Liver (tissue), 9 donors: ENCODE measurements around the gene MTHFSD. TPM values are rescaled to one million over a fixed set of nuclear protein-coding genes. Genes with fewer than 3 reads are reported as not detected.

ENCODE experiments used
- DNase-seq: peaks from one replicate; pipeline ENCODE4 v3.0.0-alpha.2; 2017; ENCODE audit warnings: low spot score
- H3K27ac ChIP-seq, 2 donors: one replicate each; pipeline ENCODE4 v1.7.0; 2013; ENCODE audit warnings: inconsistent platforms in 2 of 2, low read length in 2 of 2, control low read depth in 1 of 2, low read depth in 1 of 2, mild to moderate bottlenecking in 1 of 2
- H3K27me3 ChIP-seq, 4 donors: one replicate each; pipeline versions ENCODE4 v1.6.1 to v1.7.0; 2013; ENCODE audit warnings: low read length in 3 of 4, inconsistent platforms in 1 of 4, mild to moderate bottlenecking in 1 of 4, moderate library complexity in 1 of 4; ENCODE audit not compliant: control insufficient read depth in 4 of 4, insufficient read depth in 4 of 4
- H3K36me3 ChIP-seq, 4 donors: one replicate each; pipeline versions ENCODE4 v1.6.1 to v1.7.0; 2013; ENCODE audit warnings: low read length in 3 of 4, mild to moderate bottlenecking in 3 of 4, low read depth in 1 of 4, moderate library complexity in 1 of 4; ENCODE audit not compliant: control insufficient read depth in 4 of 4, insufficient read depth in 3 of 4
- H3K4me1 ChIP-seq, 4 donors: one replicate each; pipeline versions ENCODE4 v1.6.1 to v1.7.0; 2013; ENCODE audit warnings: low read length in 3 of 4, mild to moderate bottlenecking in 3 of 4, moderate library complexity in 1 of 4; ENCODE audit not compliant: control insufficient read depth in 4 of 4, insufficient read depth in 4 of 4
- H3K4me3 ChIP-seq, 3 donors: one replicate each; pipeline versions ENCODE4 v1.6.1 to v1.7.0; 2013; ENCODE audit warnings: low read length in 3 of 3, control low read depth in 1 of 3, low read depth in 1 of 3, mild to moderate bottlenecking in 1 of 3
- H3K9ac ChIP-seq, 2 donors: one replicate each; pipeline ENCODE4 v1.7.0; 2013; ENCODE audit warnings: low read length in 2 of 2, mild to moderate bottlenecking in 2 of 2, moderate library complexity in 2 of 2, control low read depth in 1 of 2, low read depth in 1 of 2
- H3K9me3 ChIP-seq, 4 donors: one replicate each; pipeline versions ENCODE4 v1.6.1 to v1.7.0; 2013; ENCODE audit warnings: low read length in 3 of 4; ENCODE audit not compliant: control insufficient read depth in 4 of 4
- FOXA1 ChIP-seq: IDR thresholded peaks from 2 replicates; pipeline ENCODE4 v1.6.1; 2016; ENCODE audit warnings: antibody characterized with exemption
- FOXA2 ChIP-seq: IDR thresholded peaks from 2 replicates; pipeline ENCODE4 v1.6.1; 2016; ENCODE audit warnings: antibody characterized with exemption
- GABPA ChIP-seq, 2 donors: IDR thresholded peaks in 1 of 2; conservative IDR thresholded peaks in 1 of 2; 2 replicates each; pipeline ENCODE4 v1.6.1; 2016; ENCODE audit warnings: antibody characterized with exemption in 2 of 2, mild to moderate bottlenecking in 1 of 2, moderate library complexity in 1 of 2
- HNF4G ChIP-seq: IDR thresholded peaks from 2 replicates; pipeline ENCODE4 v1.6.1; 2016; ENCODE audit warnings: antibody characterized with exemption
- JUND ChIP-seq, 2 donors: IDR thresholded peaks; 2 replicates each; pipeline ENCODE4 v1.6.1; 2016; ENCODE audit warnings: antibody characterized with exemption in 2 of 2
- NR2F2 ChIP-seq: IDR thresholded peaks from 2 replicates; pipeline ENCODE4 v1.6.1; 2016; ENCODE audit warnings: antibody characterized with exemption
- RAD21 ChIP-seq, 2 donors: IDR thresholded peaks; 2 replicates each; pipeline ENCODE4 v1.6.1; 2016; ENCODE audit warnings: antibody characterized with exemption in 2 of 2, mild to moderate bottlenecking in 2 of 2
- RXRA ChIP-seq, 2 donors: IDR thresholded peaks; 2 replicates each; pipeline ENCODE4 v1.6.1; 2017 to 2018; ENCODE audit warnings: antibody characterized with exemption in 2 of 2, mild to moderate bottlenecking in 1 of 2
- YY1 ChIP-seq: IDR thresholded peaks from 2 replicates; pipeline ENCODE4 v1.6.1; 2016; ENCODE audit warnings: antibody characterized with exemption, mild to moderate bottlenecking
- WGBS: extraction: QIAGEN DNeasy Blood & Tissue Kit; methylation state at CpG from one replicate; pipeline ENCODE4 v1.1.7; 2013; 5-methylcytosine and 5-hydroxymethylcytosine counted together
- polyA plus RNA-seq, 2 donors: library from polyadenylated mRNA; stranded (reverse) in 1 of 2; unstranded in 1 of 2; fragments of 200-250 nt in 1 of 2; fragments of >200 nt in 1 of 2; fragmentation: Nextera tagmentation in 1 of 2; extraction: Ambion mirVana in 1 of 2; gene quantifications; one replicate each; pipeline versions ENCODE4 v1.2.1 to v1.2.3, GENCODE V29; 2013 to 2015
- total RNA-seq, 2 donors: library from RNA; depleted of rRNA; stranded (reverse); fragments of >200 nt; gene quantifications; one replicate each; pipeline ENCODE4 v1.2.3, GENCODE V29; 2014
- TF ChIP-seq, protein P1 (sequence below): fragments of 150-350 bp; IDR thresholded peaks from 2 replicates; pipeline ENCODE4 v1.5.1; 2017; ENCODE audit warnings: improper control_type of control experiment, low read depth, low read length; ENCODE audit not compliant: missing input control
- TF ChIP-seq, protein P2 (sequence below): IDR thresholded peaks from 2 replicates; pipeline ENCODE4 v1.6.1; 2016; ENCODE audit warnings: antibody characterized with exemption
- TF ChIP-seq, protein P3 (sequence below): IDR thresholded peaks from 2 replicates; pipeline ENCODE4 v1.6.1; 2016; ENCODE audit warnings: antibody characterized with exemption, mild to moderate bottlenecking
- donor health status: healthy.
- donor health status: healthy.
- donor health status: healthy.
- donor health status: healthy.
- donor health status: healthy.

The MTHFSD gene
- total and polyA plus RNA-seq, 4 donors: 4.6 to 8.1 (median 6.5) TPM

DNA sequence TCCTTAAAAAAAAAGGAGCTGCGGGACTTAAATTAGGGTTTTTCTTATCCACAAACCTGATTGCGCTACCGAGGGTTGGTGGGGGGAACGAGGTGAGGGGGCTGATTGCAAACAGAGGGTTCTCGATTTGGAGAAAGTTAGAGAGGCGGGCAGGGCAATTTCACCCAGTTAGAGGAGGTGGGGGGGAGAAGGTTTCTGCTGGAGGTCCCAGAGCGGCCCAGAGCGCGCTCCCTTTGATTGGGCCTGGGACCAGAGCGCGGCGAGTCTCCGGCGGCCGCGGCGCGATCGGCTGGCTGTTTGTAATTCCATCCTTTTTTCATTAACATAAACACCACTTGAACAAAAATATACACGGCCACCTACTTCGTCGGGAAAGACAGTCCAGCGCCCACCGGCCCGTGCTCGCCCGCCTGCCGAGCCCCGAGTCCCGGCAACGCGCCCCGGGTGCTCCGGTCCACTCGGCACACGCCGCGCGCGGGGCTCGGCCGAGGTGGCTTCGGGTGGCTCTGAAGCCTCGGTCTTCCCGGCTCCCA is 58.0 kb downstream of the MTHFSD start:
- H3K4me1 ChIP-seq: peaks cover 0 to 10% (median 2%) of the 10 kb centered on the region in 4 donors
- H3K27me3 ChIP-seq: peaks cover 10 to 37% (median 32%) of the 10 kb centered on the region in 4 donors
- H3K9ac ChIP-seq: no peak overlapping the region
- 6% methylated on average over 45 of the region's 45 CpGs for WGBS
- TF ChIP-seq GABPA (IDR thresholded peaks at IDR 0.05 in 1 of 2, conservative IDR thresholded peaks at IDR 0.05 in 1 of 2): no peak
- TF ChIP-seq RXRA (IDR thresholded peaks at IDR 0.05): no peak
- no peak for TF ChIP-seq HNF4G
- TF ChIP-seq, protein P1, sequence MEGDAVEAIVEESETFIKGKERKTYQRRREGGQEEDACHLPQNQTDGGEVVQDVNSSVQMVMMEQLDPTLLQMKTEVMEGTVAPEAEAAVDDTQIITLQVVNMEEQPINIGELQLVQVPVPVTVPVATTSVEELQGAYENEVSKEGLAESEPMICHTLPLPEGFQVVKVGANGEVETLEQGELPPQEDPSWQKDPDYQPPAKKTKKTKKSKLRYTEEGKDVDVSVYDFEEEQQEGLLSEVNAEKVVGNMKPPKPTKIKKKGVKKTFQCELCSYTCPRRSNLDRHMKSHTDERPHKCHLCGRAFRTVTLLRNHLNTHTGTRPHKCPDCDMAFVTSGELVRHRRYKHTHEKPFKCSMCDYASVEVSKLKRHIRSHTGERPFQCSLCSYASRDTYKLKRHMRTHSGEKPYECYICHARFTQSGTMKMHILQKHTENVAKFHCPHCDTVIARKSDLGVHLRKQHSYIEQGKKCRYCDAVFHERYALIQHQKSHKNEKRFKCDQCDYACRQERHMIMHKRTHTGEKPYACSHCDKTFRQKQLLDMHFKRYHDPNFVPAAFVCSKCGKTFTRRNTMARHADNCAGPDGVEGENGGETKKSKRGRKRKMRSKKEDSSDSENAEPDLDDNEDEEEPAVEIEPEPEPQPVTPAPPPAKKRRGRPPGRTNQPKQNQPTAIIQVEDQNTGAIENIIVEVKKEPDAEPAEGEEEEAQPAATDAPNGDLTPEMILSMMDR: no peak
- TF ChIP-seq, protein P2, sequence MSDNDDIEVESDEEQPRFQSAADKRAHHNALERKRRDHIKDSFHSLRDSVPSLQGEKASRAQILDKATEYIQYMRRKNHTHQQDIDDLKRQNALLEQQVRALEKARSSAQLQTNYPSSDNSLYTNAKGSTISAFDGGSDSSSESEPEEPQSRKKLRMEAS: no peak
- TF ChIP-seq YY1: no peak
- TF ChIP-seq JUND (IDR thresholded peaks at IDR 0.05): no peak
- TF ChIP-seq NR2F2: no peak
- TF ChIP-seq, protein P3, sequence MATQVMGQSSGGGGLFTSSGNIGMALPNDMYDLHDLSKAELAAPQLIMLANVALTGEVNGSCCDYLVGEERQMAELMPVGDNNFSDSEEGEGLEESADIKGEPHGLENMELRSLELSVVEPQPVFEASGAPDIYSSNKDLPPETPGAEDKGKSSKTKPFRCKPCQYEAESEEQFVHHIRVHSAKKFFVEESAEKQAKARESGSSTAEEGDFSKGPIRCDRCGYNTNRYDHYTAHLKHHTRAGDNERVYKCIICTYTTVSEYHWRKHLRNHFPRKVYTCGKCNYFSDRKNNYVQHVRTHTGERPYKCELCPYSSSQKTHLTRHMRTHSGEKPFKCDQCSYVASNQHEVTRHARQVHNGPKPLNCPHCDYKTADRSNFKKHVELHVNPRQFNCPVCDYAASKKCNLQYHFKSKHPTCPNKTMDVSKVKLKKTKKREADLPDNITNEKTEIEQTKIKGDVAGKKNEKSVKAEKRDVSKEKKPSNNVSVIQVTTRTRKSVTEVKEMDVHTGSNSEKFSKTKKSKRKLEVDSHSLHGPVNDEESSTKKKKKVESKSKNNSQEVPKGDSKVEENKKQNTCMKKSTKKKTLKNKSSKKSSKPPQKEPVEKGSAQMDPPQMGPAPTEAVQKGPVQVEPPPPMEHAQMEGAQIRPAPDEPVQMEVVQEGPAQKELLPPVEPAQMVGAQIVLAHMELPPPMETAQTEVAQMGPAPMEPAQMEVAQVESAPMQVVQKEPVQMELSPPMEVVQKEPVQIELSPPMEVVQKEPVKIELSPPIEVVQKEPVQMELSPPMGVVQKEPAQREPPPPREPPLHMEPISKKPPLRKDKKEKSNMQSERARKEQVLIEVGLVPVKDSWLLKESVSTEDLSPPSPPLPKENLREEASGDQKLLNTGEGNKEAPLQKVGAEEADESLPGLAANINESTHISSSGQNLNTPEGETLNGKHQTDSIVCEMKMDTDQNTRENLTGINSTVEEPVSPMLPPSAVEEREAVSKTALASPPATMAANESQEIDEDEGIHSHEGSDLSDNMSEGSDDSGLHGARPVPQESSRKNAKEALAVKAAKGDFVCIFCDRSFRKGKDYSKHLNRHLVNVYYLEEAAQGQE: no peak
- TF ChIP-seq FOXA2: no peak
- TF ChIP-seq RAD21 (IDR thresholded peaks at IDR 0.05): no peak
- DNase-seq: no peak
- no peaks in the 10 kb centered on the region for H3K9me3 ChIP-seq
- H3K4me3 ChIP-seq: peak overlapping the region in 1 of 3 donors; percentile 6
- H3K27ac ChIP-seq: no peak overlapping the region
- H3K36me3 ChIP-seq: no peaks in the 10 kb centered on the region

DNA sequence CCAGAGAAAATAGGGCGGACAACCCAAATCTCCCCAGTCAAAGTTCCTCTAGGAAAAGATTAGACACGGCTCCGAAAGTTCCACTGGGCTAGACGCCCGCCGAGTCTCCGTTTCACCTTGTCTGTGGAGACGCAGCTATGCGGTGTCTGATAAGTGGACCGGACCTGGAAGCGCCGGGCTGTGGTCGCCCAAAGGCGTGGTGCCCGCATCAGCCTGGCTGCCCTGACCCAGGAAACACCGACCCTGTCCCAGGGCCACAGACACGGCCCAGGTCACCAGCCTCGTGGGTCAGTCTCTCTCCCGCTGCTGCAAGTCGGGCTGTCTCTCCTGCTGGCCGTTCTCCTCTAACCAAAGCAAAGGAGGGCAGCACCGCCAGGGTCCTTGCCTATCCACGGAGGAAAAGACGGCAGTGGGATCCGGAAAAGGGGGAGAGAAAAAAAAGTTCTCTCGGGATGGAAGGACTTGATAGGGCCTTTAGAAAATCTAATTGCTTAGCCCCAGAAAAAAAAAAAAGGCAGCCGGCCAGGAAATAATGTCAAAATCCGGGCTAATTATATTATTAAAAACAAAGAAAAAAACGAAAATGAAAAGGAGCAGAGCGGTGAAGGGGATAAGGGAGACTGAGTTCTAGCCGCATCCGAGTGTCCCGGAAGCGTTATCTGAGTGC is 58.6 kb downstream of the MTHFSD start:
- no peak for DNase-seq
- no peak overlapping the region for H3K27ac ChIP-seq
- peaks cover 10 to 36% (median 30%) of the 10 kb centered on the region in 4 donors for H3K27me3 ChIP-seq
- H3K9me3 ChIP-seq: no peaks in the 10 kb centered on the region
- WGBS: 8% methylated on average over 34 of the region's 34 CpGs
- H3K4me3 ChIP-seq: no peak overlapping the region
- peaks cover 0 to 10% (median 2%) of the 10 kb centered on the region in 4 donors for H3K4me1 ChIP-seq
- no peak overlapping the region for H3K9ac ChIP-seq
- no peaks in the 10 kb centered on the region for H3K36me3 ChIP-seq
- TF ChIP-seq, protein P3: no peak
- TF ChIP-seq FOXA1: no peak
- TF ChIP-seq RXRA (IDR thresholded peaks at IDR 0.05): no peak
- no peak for TF ChIP-seq RAD21 (IDR thresholded peaks at IDR 0.05)
- TF ChIP-seq JUND (IDR thresholded peaks at IDR 0.05): no peak
